ENCODE data around the gene UBE2I.

Gene UBE2I

GRCh38 chr16:1338119-1338730 is 28.8 kb downstream of the UBE2I start:
- TF ChIP-seq POLR2A (IDR thresholded peaks at IDR 0.05; ENCODE audit: low read depth, low read length) = no peak
- DNase-seq (ENCODE audit: insufficient read length, low spot score) (no peak), FAIRE-seq (no peak)

GRCh38 chr16:1338855-1339675 is 29.6 kb downstream of the UBE2I start:
- no peak for TF ChIP-seq POLR2A (IDR thresholded peaks at IDR 0.05; ENCODE audit: low read depth, low read length)
- no peak for FAIRE-seq
- no peak for DNase-seq (ENCODE audit: insufficient read length, low spot score)

DNA sequence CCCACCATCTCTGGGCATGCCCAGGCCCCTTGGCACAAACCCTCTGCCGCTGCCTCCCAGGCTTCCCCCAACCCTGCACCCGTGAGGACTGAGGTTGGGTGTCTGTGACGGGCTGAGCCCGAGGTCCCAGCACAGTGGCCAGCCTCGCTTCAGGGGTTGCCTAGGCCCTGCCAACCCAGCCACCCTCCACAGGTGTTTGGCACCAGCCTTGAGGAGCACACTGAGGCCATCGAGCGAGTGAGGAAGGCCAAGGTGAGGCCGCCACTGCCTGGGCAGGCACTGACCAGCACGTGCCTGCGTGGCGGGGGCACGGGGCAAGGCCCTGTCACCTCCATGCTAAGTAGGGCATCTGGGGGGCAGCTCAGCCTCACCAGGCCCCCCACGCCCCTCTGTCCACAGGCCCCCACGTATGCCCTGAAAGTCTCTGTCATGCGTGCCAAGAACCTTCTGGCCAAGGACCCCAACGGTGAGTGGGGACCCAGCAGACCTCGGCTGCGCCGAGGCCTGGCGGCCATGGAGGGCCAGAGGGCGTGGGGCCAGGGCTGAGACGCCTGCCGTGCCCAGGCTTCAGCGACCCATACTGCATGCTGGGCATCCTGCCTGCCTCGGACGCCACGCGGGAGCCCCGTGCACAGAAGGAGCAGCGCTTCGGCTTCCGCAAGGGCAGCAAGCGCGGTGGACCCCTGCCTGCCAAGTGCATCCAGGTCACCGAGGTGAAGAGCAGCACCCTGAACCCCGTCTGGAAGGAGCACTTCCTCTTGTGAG is 31.5 kb downstream of the UBE2I start:
- no peak for FAIRE-seq
- TF ChIP-seq POLR2A (IDR thresholded peaks at IDR 0.05; ENCODE audit: low read depth, low read length) = no peak

GRCh38 chr16:1341495-1342420 is 32.3 kb downstream of the UBE2I start:
- DNase-seq (ENCODE audit: insufficient read length, low spot score) (no peak), FAIRE-seq (no peak)
- no peak for TF ChIP-seq POLR2A (IDR thresholded peaks at IDR 0.05; ENCODE audit: low read depth, low read length)

More for the DNA sequence above, 31.5 kb downstream of the UBE2I start:
- no peak for DNase-seq (ENCODE audit: insufficient read length, low spot score)

DNA sequence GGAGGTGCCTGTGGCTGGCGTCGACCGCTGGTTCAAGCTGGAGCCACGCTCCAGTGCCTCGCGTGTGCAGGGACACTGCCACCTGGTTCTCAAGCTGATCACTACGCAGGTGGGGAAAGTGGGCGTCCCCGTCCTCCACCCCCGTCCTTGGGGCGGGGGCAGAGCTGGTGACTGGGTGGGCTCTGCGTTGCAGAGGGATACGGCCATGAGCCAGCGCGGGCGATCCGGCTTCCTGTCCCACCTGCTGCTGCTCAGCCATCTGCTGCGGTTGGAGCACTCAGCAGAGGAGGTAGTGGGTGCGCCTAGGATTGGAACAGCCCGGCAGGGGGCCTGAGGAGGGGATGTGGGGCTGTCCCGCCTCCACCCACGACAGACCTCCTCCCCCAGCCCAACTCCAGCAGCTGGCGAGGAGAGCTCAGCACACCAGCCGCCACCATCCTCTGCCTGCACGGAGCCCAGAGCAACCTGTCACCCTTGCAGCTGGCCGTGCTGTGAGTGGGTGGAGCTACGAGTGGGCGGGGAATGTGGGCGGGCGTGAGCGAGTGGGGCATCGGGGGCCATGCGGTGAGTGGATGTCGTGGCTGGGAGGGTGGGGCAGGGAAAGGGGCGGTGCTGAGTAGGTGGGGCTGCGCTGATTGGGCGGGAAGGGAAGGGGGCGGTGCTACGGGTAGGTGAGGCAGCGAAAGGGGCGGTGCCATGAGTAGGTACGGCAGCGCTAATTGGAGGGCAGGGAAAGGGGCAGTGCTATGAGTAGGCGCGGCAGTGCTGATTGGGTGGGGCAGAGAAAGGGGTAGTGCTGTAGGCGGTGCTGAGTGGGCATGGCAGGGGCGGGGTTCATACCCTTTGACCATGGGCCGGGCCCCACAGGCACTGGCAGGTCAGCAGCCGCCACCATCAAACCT is 33.3 kb downstream of the UBE2I start:
- peak; percentile 88 for FAIRE-seq
- no peak for TF ChIP-seq POLR2A (IDR thresholded peaks at IDR 0.05; ENCODE audit: low read depth, low read length)
- peak; percentile 100 for DNase-seq (ENCODE audit: insufficient read length, low spot score)

- TF ChIP-seq POLR2A (IDR thresholded peaks at IDR 0.05; ENCODE audit: low read depth, low read length) = no peak
- DNase-seq (ENCODE audit: insufficient read length, low spot score) (no peak), FAIRE-seq (no peak)
Observed at GRCh38 chr16:1343428-1344242, 34.2 kb downstream of the UBE2I start.

DNA sequence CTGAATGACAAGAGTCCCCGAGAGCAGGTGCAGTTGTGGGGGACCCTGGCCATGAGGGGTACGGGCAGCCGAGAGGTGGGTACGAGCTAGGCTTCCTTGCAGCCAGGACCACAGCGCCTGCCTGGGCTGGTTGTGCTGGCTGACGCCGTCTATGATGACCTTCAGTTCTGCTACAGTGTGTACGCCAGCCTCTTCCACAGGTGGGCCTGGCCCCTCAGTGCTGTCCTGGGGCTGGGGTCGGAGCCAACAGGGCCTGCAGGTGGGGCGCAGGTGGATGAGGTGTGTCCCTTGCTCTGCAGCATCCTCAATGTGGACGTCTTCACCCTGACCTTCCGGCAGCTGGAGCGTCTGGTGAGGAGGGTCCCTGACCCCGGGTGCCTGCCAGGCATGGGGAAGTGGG is 35.1 kb downstream of the UBE2I start:
- FAIRE-seq (no peak), DNase-seq (ENCODE audit: insufficient read length, low spot score) (no peak)
- no peak for TF ChIP-seq POLR2A (IDR thresholded peaks at IDR 0.05; ENCODE audit: low read depth, low read length)

- TF ChIP-seq POLR2A (IDR thresholded peaks at IDR 0.05; ENCODE audit: low read depth, low read length) = no peak
- no peak for FAIRE-seq
- no peak for DNase-seq (ENCODE audit: insufficient read length, low spot score)
Observed at GRCh38 chr16:1345087-1345486, 35.7 kb downstream of the UBE2I start.

- no peak for TF ChIP-seq POLR2A (IDR thresholded peaks at IDR 0.05; ENCODE audit: low read depth, low read length)
- FAIRE-seq (no peak), DNase-seq (ENCODE audit: insufficient read length, low spot score) (no peak)
Observed at GRCh38 chr16:1345651-1346421, 36.4 kb downstream of the UBE2I start.

DNA sequence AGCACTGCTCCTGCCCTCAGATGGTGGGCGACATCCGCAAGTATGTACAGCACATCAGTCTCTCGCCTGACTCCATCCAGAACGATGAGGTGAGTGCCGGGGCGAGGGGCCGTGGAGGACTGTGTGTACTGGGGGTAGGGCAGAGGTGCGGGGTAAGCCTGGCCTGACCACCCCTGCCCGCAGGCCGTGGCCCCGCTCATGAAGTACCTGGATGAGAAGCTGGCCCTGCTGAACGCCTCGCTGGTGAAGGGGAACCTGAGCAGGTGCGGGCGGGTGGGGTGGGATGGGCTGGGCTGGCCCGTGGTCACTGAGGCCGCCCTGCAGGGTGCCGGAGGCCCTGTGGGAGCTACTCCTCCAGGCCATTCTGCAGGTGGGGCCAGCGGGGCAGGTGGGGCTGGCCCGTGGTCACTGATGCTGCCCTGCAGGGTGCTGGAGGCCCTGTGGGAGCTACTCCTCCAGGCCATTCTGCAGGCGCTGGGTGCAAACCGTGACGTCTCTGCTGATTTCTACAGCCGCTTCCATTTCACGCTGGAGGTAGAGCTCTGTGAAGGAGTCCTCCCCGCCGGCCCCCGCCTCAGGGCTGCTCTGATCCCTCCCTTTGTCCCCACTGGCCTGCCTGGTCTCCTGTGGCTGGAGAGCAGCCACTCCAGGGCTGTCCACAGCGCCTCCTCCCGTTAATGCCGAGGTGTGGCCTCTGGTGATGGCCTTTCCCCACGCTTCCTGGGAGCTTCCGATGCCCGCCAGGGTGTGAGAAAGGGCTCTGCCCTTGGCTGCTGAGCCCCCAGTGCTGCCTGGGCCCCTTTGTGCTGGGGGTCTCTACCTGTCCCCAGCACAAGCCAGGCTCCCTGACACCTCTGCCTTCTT is 37.2 kb downstream of the UBE2I start:
- FAIRE-seq = no peak
- DNase-seq (ENCODE audit: insufficient read length, low spot score) = no peak
- TF ChIP-seq POLR2A (IDR thresholded peaks at IDR 0.05; ENCODE audit: low read depth, low read length) = no peak
